OCI-M2 (cell line): ENCODE measurements around the gene OSBPL8.
"Not testable (repeated sequence)": the region's sequence is repeated elsewhere in the genome, so short reads cannot be mapped to it uniquely, and the experiment has no call there.

Experiments used
- DNase-seq: peaks from one replicate; lab custom pipeline; 2025; ENCODE audit not compliant: unreplicated experiment; lab: John Stamatoyannopoulos, UW

OSBPL8 gene

DNA sequence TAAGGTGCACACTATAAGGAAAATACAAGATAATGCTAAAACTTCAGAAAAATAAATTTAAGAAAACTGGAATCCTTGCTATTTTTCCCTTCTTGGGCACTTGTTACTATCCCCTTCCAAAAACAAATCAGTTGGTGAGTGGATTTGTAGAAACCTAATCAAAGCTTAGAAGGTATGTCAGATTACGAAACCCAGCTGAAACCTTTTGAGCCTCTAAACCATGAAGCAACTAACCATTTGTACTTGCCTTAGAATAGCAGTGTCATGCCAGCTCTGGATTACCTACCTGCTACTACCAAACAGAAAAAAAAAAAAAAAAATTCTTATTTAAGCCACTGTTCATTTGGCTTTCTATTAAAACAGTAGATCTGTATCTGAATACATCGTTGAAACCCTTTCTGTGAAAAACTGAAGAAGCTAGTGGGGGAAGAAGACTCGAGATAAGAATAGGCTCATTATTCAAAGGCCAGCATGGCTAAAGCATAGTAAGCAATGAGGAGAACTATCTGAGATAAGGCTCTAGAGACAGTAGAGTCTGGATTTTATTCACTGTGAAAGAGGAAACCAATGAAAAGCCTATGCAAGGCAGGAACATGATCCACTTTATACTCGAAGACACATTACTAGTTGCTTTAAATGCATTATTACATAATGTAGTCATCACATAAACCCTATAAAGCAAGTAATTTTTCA, 30.2 kb downstream of the OSBPL8 start:
- DNase-seq = no peak

- no peak for DNase-seq
Measured at GRCh38 chr12:76523408-76523807, 36.2 kb downstream of the OSBPL8 start.

- no peak for DNase-seq
Measured at GRCh38 chr12:76520348-76520747, 39.2 kb downstream of the OSBPL8 start.

GRCh38 chr12:76519538-76519937, 40.0 kb downstream of the OSBPL8 start:
- no peak for DNase-seq

GRCh38 chr12:76518699-76519098, 40.9 kb downstream of the OSBPL8 start:
- no peak for DNase-seq

DNA sequence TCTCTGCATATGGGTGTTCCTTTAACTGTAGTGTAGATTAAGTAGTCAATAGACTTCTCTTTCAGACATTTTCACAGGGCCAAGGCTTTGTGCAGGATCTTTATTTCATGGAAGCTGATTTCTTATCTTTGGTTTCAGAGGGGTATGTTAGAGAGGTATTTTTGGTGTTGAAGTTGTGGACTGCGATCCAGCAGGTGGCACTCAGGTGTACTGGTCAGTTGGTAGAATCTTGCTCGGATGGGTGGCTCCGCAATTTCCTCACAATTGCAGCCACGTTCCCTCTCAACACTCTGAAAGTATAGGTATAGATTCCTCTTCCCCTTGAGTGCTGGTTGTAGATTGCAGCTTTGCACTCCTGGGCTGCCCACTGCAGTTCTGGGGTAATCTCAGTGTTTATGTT, 44.3 kb downstream of the OSBPL8 start:
- no peak for DNase-seq

GRCh38 chr12:76511116-76511716, 48.4 kb downstream of the OSBPL8 start:
- not testable (repeated sequence) for DNase-seq

GRCh38 chr12:76508128-76508980, 51.2 kb downstream of the OSBPL8 start:
- DNase-seq = no peak

DNA sequence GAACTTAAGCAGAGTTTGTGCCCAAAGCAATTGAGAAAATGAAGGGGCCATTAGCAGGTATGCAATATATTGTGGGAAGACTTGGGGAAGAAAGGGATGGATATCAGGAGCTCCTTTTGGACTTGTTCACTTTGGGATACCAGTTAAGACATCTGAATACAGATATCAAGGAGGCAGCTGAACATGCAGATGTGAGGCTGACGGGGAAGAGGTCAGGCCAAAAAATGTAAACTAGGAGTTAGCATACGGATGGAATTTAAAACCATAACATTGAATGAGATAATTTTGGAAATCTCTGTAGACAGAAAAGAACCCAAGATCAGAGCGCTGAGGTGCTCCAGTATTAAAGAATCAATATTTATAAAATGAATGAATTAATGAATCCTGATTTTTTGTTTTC, 53.4 kb downstream of the OSBPL8 start:
- no peak for DNase-seq

DNA sequence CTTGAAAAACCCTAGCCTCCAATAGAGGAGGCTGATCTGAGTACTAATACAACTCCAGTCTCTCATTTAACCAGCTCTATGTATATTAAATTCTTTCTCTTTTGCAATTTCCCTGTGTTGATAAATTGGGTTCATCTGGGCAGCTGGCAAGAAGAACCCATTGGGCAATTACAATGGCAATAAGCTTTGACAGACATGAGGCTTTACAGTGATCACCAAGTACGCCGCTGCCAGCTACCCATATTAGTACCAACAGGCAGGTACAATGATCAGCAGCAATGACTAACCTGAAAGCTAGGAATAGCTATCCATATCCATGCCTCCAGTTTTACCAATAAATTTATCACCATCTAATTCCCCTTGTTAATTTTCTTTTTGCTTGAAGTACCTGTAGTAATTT, 54.5 kb downstream of the OSBPL8 start:
- no peak for DNase-seq

- no peak for DNase-seq
Measured at GRCh38 chr12:76504606-76505005, 55.0 kb downstream of the OSBPL8 start.

DNA sequence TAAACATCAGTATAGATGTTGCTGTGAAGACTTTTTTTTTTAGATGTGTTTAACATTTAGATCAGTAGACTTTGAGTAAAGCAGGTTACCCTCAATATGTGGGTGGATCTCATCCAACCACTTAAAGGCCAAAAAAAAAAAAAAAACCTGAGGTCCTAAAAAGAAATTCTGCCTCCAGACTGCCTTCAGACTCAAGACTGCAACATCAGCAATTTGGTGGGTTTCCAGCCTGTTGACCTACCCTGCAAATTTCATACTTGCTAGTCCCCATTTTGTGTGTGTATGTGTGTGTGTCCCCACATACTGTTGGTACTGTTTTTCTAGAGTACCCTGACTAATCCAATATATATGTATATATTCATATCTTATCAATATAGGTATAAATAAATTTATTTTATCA, 55.6 kb downstream of the OSBPL8 start:
- DNase-seq = no peak

- DNase-seq = no peak
Measured at GRCh38 chr12:76501390-76501789, 58.2 kb downstream of the OSBPL8 start.

DNA sequence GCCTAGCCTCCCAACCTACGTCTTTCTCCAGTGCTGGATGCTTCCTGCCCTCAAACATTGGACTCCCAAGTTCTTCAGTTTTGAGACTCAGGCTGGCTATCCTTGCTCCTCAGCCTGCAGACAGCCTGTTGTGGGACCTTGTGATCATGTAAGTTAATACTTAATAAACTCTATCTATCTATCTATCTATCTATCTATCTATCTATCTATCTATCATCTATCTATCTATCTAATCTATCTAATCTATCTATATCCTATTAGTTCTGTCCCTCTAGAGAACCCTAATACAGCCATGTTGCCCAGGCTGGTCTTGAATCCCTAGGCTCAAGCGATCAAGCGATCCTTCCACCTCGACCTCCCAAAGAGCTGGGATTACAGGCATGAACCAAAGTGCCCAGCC, 60.4 kb downstream of the OSBPL8 start:
- not testable (repeated sequence) for DNase-seq

DNA sequence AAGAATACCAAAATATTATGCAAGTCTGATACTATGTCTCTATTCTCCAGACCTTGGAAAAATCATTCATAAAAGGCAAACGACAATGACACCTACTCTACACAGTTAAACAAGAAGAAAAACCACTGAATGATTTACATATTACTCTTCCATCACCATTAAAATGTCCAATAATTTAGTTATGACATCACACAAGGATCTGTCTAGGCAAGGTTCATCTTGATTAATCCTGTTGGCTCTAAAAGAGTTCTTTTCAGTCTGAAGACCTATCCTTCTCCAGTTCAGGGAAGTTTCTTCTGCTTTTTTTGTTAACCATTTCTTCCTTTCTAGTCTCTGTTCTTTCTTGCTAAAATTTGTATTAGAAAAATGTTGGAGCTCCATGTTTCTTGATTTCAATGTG, 64.0 kb downstream of the OSBPL8 start:
- DNase-seq = no peak

DNA sequence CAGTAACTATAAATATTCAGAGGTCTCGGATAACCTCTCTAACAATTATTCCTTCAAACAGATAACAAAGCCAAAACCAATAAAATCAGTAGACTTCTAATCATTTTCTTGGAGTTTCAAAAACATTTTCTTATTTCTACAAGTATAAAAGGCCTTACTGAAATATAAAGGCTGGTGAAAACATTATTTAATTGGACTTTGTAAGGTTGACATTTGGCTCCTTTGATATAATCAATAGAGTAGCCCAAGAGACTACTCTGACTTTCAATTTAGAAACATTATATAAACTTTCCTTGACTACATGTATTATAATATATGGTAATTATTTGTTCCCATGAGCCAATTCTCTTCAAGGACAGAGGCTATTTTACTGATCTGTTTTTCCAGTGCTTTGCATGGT, 68.3 kb downstream of the OSBPL8 start:
- no peak for DNase-seq

- no peak for DNase-seq
Measured at GRCh38 chr12:76490763-76491162, 68.8 kb downstream of the OSBPL8 start.

- no peak for DNase-seq
Measured at GRCh38 chr12:76489737-76490136, 69.8 kb downstream of the OSBPL8 start.

- DNase-seq = no peak
Measured at GRCh38 chr12:76486011-76486410, 73.6 kb downstream of the OSBPL8 start.

GRCh38 chr12:76480796-76481195, 78.8 kb downstream of the OSBPL8 start:
- DNase-seq = peak; percentile 8

- no peak for DNase-seq
Measured at GRCh38 chr12:76478045-76478444, 81.5 kb downstream of the OSBPL8 start.

GRCh38 chr12:76472862-76473261, 86.7 kb downstream of the OSBPL8 start:
- not testable (repeated sequence) for DNase-seq
